WTC11 (cell line): ENCODE results near the gene MAEA. TPM values are rescaled to one million over a fixed set of nuclear protein-coding genes. Genes with fewer than 3 reads are reported as not detected.

ENCODE experiments used
- ATAC-seq: fragments of 200-7000 bp; cut with Tn5 transposase; 2 replicates; pipeline ENCODE4 v1.10.0; 2021; ENCODE audit warnings: mild to moderate bottlenecking, moderate library complexity
- CTCF ChIA-PET: fragments of 300-600 bp; sonication (Branson Sonifier 250); formaldehyde crosslinking; loops from one replicate; lab custom pipeline; 2021; ENCODE audit warnings: antibody characterized with exemption; lab: Charles Lee
- POLR2A ChIA-PET: fragments of 350-600 bp; sonication (Branson Sonifier 250); formaldehyde crosslinking; loops from one replicate; lab custom pipeline; 2021; ENCODE audit warnings: antibody characterized with exemption; lab: Charles Lee
- DNase-seq: peaks from one replicate; pipeline ENCODE4 v3.0.0; 2021; ENCODE audit warnings: low spot score
- H3K27ac Mint-ChIP-seq: 2 replicates; pipeline ENCODE4 v1.8.0; 2021; ENCODE audit warnings: mixed read lengths
- H3K27me3 Mint-ChIP-seq: 2 replicates; pipeline ENCODE4 v1.8.0; 2021; ENCODE audit warnings: low read depth, mild to moderate bottlenecking, moderate library complexity, mixed read lengths
- H3K36me3 Mint-ChIP-seq: 2 replicates; pipeline ENCODE4 v1.8.0; 2021; ENCODE audit warnings: mixed read lengths
- H3K4me1 Mint-ChIP-seq: 2 replicates; pipeline ENCODE4 v1.8.0; 2022; ENCODE audit warnings: mixed read lengths
- H3K4me3 Mint-ChIP-seq: 2 replicates; pipeline ENCODE4 v1.8.0; 2021; ENCODE audit warnings: mild to moderate bottlenecking, moderate library complexity, mixed read lengths
- H3K9me3 Mint-ChIP-seq: 2 replicates; pipeline ENCODE4 v1.8.0; 2021; ENCODE audit warnings: mixed read lengths
- ATF1 ChIP-seq: sonication (generic); formaldehyde crosslinking; IDR thresholded peaks from 2 replicates; pipeline ENCODE4 v1.8.1; 2023; ENCODE audit warnings: mild to moderate bottlenecking, moderate library complexity, missing genetic modification reagents
- CBFB ChIP-seq: sonication (generic); formaldehyde crosslinking; IDR thresholded peaks from 2 replicates; pipeline ENCODE4 v1.8.1; 2022; ENCODE audit warnings: mild to moderate bottlenecking, low read depth, missing genetic modification reagents
- CREB1 ChIP-seq: sonication (generic); formaldehyde crosslinking; IDR thresholded peaks from 2 replicates; pipeline ENCODE4 v1.8.0; 2023; ENCODE audit warnings: mild to moderate bottlenecking, missing genetic modification reagents
- FOXJ3 ChIP-seq: sonication (generic); formaldehyde crosslinking; IDR thresholded peaks from 2 replicates; pipeline ENCODE4 v1.9.0; 2021; ENCODE audit warnings: missing genetic modification reagents, mild to moderate bottlenecking, borderline replicate concordance
- FOXP1 ChIP-seq: sonication (generic); formaldehyde crosslinking; IDR thresholded peaks from 2 replicates; pipeline ENCODE4 v1.8.0; 2022; ENCODE audit warnings: missing genetic modification reagents, mild to moderate bottlenecking, moderate library complexity, borderline replicate concordance
- MYBL2 ChIP-seq: sonication (generic); formaldehyde crosslinking; IDR thresholded peaks from 2 replicates; pipeline ENCODE4 v1.8.1; 2023; ENCODE audit warnings: mild to moderate bottlenecking, moderate library complexity, missing genetic modification reagents
- NR2C2 ChIP-seq: sonication (generic); formaldehyde crosslinking; IDR thresholded peaks from 2 replicates; pipeline ENCODE4 v1.8.0; 2022; ENCODE audit warnings: mild to moderate bottlenecking, missing genetic modification reagents
- NR3C1 ChIP-seq: sonication (generic); formaldehyde crosslinking; conservative IDR thresholded peaks from 2 replicates; pipeline ENCODE4 v1.8.1; 2023; ENCODE audit warnings: low read depth, mild to moderate bottlenecking, missing genetic modification reagents
- SMAD3 ChIP-seq: sonication (generic); formaldehyde crosslinking; IDR thresholded peaks from 2 replicates; pipeline ENCODE4 v1.8.0; 2022; ENCODE audit warnings: missing genetic modification reagents, mild to moderate bottlenecking, borderline replicate concordance
- SP1 ChIP-seq: sonication (generic); formaldehyde crosslinking; conservative IDR thresholded peaks from 2 replicates; pipeline ENCODE4 v1.8.1; 2022; ENCODE audit warnings: missing genetic modification reagents
- ZNF219 ChIP-seq: sonication (generic); formaldehyde crosslinking; IDR thresholded peaks from 2 replicates; pipeline ENCODE4 v1.8.0; 2023; ENCODE audit warnings: missing genetic modification reagents, mild to moderate bottlenecking, borderline replicate concordance
- ZNF263 ChIP-seq: sonication (generic); formaldehyde crosslinking; IDR thresholded peaks from 2 replicates; pipeline ENCODE4 v1.8.1; 2022; ENCODE audit warnings: low read depth, mild to moderate bottlenecking, moderate library complexity, missing genetic modification reagents
- ZNF396 ChIP-seq: fragments of 250-450 bp; sonication (Bioruptor Pico); IDR thresholded peaks from 2 replicates; pipeline ENCODE4 v1.8.0; 2021; ENCODE audit warnings: mild to moderate bottlenecking, moderate library complexity, borderline replicate concordance
- ZNF671 ChIP-seq: fragments of 250-450 bp; sonication (Bioruptor Pico); IDR thresholded peaks from 2 replicates; pipeline ENCODE4 v1.8.0; 2021; ENCODE audit warnings: mild to moderate bottlenecking
- total RNA-seq: library from RNA; stranded (reverse); gene quantifications from 3 replicates; pipeline ENCODE4 v1.2.3, GENCODE V29; 2021
- TF ChIP-seq, protein P1 (sequence below): fragments of 250-450 bp; sonication (Bioruptor Pico); IDR thresholded peaks from 2 replicates; pipeline ENCODE4 v1.9.0; 2021; ENCODE audit warnings: mild to moderate bottlenecking
- TF ChIP-seq, protein P2 (sequence below): sonication (generic); formaldehyde crosslinking; IDR thresholded peaks from 2 replicates; pipeline ENCODE4 v1.8.1; 2022; ENCODE audit warnings: missing genetic modification reagents, borderline replicate concordance
- TF ChIP-seq, protein P3 (sequence below): sonication (generic); formaldehyde crosslinking; IDR thresholded peaks from 2 replicates; pipeline ENCODE4 v1.8.1; 2022; ENCODE audit warnings: mild to moderate bottlenecking, missing genetic modification reagents, moderate library complexity, borderline replicate concordance
- TF ChIP-seq, protein P4 (sequence below): sonication (generic); formaldehyde crosslinking; IDR thresholded peaks from 2 replicates; pipeline ENCODE4 v1.8.0; 2022; ENCODE audit warnings: mild to moderate bottlenecking, missing genetic modification reagents
- TF ChIP-seq, protein P5 (sequence below): sonication (generic); formaldehyde crosslinking; IDR thresholded peaks from 2 replicates; pipeline ENCODE4 v1.8.1; 2023; ENCODE audit warnings: mild to moderate bottlenecking, missing genetic modification reagents, moderate library complexity
- TF ChIP-seq, protein P6 (sequence below): sonication (generic); formaldehyde crosslinking; IDR thresholded peaks from 2 replicates; pipeline ENCODE4 v1.8.0; 2022; ENCODE audit warnings: mild to moderate bottlenecking, missing genetic modification reagents

Gene MAEA
- total RNA-seq, 1 experiment from 2014 or later: 86.9 TPM

DNA sequence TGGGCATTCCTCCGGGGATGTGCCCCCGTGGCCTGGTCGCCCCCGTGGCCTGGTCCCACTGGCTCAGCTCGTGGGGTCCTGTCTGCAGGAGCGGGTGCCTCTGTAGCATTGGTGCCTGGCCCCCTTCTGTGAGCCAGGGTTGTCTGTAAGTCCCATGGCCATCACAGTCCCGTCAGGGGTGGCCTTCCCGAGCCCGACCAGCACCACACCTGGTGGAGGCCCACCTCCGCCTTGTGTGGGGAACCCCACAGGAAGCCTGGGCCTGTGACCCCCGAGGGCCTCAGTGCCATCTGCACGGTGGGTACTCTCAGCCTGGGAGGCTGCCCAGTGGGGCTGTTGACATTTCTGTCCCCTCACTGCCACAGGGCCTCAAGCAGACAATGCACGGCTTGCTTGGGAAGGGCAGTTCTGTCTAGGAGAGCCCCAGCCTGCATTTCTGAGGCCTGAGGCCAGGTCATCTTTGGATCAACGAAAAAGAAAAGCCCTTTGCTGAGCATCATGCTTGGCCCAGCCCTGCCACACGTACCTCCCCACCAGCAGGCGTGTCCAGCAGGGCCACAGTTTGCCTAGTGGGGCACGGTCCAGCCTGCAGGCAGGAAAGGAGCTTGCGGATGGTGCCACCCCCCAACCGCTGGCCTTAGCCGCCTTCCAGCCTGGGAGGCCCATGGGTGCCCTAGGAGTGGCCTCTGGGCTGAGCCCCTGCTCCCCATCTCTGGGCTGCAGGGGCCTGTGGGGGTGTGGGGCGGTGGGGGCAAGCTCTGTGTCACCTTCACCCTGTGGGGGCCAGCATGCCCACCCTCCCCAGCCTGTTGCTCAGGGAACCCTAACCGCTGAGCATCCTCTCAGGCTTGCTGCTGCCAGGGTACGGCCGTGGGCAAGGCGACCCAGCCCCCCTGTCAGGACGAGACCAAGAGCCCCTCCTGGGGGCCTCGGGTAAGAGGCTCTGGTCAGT, 93.4 kb downstream of the MAEA start:
- Mint-ChIP-seq H3K36me3 (peaks cover 10% of the 10 kb centered on the region; the same call in 1 of the 2 replicates), H3K4me3 (no peak overlapping the region), H3K27me3 (no peaks in the 10 kb centered on the region), H3K4me1 (no peaks in the 10 kb centered on the region), H3K27ac (no peak overlapping the region), H3K9me3 (peaks cover 3% of the 10 kb centered on the region; the same call in 1 of the 2 replicates)
- DNase-seq (peak; percentile 3), ATAC-seq (no peak)
- ChIA-PET POLR2A (no interaction called here), CTCF (no interaction called here)
- TF ChIP-seq, protein P1, sequence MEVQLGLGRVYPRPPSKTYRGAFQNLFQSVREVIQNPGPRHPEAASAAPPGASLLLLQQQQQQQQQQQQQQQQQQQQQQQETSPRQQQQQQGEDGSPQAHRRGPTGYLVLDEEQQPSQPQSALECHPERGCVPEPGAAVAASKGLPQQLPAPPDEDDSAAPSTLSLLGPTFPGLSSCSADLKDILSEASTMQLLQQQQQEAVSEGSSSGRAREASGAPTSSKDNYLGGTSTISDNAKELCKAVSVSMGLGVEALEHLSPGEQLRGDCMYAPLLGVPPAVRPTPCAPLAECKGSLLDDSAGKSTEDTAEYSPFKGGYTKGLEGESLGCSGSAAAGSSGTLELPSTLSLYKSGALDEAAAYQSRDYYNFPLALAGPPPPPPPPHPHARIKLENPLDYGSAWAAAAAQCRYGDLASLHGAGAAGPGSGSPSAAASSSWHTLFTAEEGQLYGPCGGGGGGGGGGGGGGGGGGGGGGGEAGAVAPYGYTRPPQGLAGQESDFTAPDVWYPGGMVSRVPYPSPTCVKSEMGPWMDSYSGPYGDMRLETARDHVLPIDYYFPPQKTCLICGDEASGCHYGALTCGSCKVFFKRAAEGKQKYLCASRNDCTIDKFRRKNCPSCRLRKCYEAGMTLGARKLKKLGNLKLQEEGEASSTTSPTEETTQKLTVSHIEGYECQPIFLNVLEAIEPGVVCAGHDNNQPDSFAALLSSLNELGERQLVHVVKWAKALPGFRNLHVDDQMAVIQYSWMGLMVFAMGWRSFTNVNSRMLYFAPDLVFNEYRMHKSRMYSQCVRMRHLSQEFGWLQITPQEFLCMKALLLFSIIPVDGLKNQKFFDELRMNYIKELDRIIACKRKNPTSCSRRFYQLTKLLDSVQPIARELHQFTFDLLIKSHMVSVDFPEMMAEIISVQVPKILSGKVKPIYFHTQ (CRISPR knock-in tag): no peak
- no peak for TF ChIP-seq ZNF263 (CRISPR knock-in tag)
- TF ChIP-seq, protein P2, sequence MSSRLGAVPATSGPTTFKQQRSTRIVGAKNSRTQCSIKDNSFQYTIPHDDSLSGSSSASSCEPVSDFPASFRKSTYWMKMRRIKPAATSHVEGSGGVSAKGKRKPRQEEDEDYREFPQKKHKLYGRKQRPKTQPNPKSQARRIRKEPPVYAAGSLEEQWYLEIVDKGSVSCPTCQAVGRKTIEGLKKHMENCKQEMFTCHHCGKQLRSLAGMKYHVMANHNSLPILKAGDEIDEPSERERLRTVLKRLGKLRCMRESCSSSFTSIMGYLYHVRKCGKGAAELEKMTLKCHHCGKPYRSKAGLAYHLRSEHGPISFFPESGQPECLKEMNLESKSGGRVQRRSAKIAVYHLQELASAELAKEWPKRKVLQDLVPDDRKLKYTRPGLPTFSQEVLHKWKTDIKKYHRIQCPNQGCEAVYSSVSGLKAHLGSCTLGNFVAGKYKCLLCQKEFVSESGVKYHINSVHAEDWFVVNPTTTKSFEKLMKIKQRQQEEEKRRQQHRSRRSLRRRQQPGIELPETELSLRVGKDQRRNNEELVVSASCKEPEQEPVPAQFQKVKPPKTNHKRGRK (CRISPR knock-in tag): no peak
- no peak for TF ChIP-seq NR3C1
- TF ChIP-seq, protein P3, sequence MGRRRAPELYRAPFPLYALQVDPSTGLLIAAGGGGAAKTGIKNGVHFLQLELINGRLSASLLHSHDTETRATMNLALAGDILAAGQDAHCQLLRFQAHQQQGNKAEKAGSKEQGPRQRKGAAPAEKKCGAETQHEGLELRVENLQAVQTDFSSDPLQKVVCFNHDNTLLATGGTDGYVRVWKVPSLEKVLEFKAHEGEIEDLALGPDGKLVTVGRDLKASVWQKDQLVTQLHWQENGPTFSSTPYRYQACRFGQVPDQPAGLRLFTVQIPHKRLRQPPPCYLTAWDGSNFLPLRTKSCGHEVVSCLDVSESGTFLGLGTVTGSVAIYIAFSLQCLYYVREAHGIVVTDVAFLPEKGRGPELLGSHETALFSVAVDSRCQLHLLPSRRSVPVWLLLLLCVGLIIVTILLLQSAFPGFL (CRISPR knock-in tag): no peak
- no peak for TF ChIP-seq ZNF219
- TF ChIP-seq, protein P4, sequence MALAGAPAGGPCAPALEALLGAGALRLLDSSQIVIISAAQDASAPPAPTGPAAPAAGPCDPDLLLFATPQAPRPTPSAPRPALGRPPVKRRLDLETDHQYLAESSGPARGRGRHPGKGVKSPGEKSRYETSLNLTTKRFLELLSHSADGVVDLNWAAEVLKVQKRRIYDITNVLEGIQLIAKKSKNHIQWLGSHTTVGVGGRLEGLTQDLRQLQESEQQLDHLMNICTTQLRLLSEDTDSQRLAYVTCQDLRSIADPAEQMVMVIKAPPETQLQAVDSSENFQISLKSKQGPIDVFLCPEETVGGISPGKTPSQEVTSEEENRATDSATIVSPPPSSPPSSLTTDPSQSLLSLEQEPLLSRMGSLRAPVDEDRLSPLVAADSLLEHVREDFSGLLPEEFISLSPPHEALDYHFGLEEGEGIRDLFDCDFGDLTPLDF (CRISPR knock-in tag): no peak
- TF ChIP-seq ZNF671 (CRISPR knock-in tag): no peak
- no peak for TF ChIP-seq SP1
- TF ChIP-seq MYBL2 (CRISPR knock-in tag): no peak
- TF ChIP-seq, protein P5, sequence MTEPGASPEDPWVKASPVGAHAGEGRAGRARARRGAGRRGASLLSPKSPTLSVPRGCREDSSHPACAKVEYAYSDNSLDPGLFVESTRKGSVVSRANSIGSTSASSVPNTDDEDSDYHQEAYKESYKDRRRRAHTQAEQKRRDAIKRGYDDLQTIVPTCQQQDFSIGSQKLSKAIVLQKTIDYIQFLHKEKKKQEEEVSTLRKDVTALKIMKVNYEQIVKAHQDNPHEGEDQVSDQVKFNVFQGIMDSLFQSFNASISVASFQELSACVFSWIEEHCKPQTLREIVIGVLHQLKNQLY: no peak
- no peak for TF ChIP-seq CREB1 (CRISPR knock-in tag)
- TF ChIP-seq, protein P6, sequence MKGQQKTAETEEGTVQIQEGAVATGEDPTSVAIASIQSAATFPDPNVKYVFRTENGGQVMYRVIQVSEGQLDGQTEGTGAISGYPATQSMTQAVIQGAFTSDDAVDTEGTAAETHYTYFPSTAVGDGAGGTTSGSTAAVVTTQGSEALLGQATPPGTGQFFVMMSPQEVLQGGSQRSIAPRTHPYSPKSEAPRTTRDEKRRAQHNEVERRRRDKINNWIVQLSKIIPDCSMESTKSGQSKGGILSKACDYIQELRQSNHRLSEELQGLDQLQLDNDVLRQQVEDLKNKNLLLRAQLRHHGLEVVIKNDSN: no peak
- no peak for TF ChIP-seq FOXP1 (CRISPR knock-in tag)
- no peak for TF ChIP-seq ZNF396 (CRISPR knock-in tag)
- TF ChIP-seq NR2C2: no peak
- TF ChIP-seq SMAD3 (CRISPR knock-in tag): no peak
- TF ChIP-seq ATF1 (CRISPR knock-in tag): no peak
- no peak for TF ChIP-seq CBFB (CRISPR knock-in tag)
- TF ChIP-seq FOXJ3 (CRISPR knock-in tag): no peak
